ENCODE data around the gene AGAP2. TPM values are rescaled to one million over a fixed set of nuclear protein-coding genes. Genes with fewer than 3 reads are reported as not detected.

Gene AGAP2
- total and polyA plus RNA-seq, 2 of the 8 experiments (the other 6 are each of a cell fraction or from before 2014, with no cell fraction given) = 1.5 TPM

DNA sequence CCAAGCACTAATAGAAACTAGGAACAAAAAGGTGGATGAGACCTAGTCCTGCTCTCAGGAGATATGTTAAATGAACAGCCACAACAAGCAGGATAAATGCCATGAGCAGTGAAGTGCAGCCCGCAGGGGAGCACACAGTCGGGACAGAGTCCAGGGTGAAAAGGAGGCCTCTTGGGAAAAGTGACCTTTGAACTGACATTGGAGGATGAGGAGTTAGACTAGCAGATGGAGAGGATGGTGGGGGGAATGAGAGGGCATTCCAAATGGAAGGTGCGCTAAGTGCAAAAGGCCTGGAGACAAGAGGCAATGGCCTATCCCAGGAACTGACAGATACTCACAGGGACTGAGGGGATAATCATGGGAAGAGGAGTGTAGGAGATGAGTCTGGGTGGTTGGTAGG lies 40.1 kb downstream of the AGAP2 start (continued):
- TF ChIP-seq, protein P1, sequence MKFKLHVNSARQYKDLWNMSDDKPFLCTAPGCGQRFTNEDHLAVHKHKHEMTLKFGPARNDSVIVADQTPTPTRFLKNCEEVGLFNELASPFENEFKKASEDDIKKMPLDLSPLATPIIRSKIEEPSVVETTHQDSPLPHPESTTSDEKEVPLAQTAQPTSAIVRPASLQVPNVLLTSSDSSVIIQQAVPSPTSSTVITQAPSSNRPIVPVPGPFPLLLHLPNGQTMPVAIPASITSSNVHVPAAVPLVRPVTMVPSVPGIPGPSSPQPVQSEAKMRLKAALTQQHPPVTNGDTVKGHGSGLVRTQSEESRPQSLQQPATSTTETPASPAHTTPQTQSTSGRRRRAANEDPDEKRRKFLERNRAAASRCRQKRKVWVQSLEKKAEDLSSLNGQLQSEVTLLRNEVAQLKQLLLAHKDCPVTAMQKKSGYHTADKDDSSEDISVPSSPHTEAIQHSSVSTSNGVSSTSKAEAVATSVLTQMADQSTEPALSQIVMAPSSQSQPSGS (IDR thresholded peaks at IDR 0.05; ENCODE audit: low read length) = no peak
- TF ChIP-seq EP300 (IDR thresholded peaks at IDR 0.05; ENCODE audit: borderline replicate concordance in 1 of 2, low read depth in 2 of 2, low read length in 2 of 2) = no peak
- no peak for TF ChIP-seq TAF7 (optimal IDR thresholded peaks at IDR 0.05; ENCODE audit: borderline replicate concordance, low read depth, low read length)
- no peak for TF ChIP-seq CBX8 (IDR thresholded peaks at IDR 0.05; ENCODE audit: borderline replicate concordance, low read depth, low read length)
- no peak for TF ChIP-seq POLR2A (IDR thresholded peaks at IDR 0.05; ENCODE audit: control extremely low read depth in 1 of 2, low read depth in 2 of 2, low read length in 2 of 2)
- TF ChIP-seq EZH2 (IDR thresholded peaks at IDR 0.05; ENCODE audit: low read depth, low read length, severe bottlenecking) = no peak
